Caco-2 (cell line): ENCODE measurements around the gene NGB. TPM values are rescaled to one million over a fixed set of nuclear protein-coding genes. Genes with fewer than 3 reads are reported as not detected.
"Not testable (repeated sequence)": the region's sequence is repeated elsewhere in the genome, so short reads cannot be mapped to it uniquely, and the experiment has no call there.

Experiments
- BruUV-seq: library from RNA; stranded (reverse); fragments of 400-500 nt; replicated peaks from 2 replicates; lab custom pipeline; 2021; lab: Mats Ljungman, UMichigan
- CTCF ChIA-PET: fragments of 300-600 bp; sonication (Branson Sonifier 250); formaldehyde crosslinking; loops from one replicate; lab custom pipeline; 2022; ENCODE audit warnings: antibody characterized with exemption; lab: Charles Lee
- POLR2A ChIA-PET: fragments of 300-600 bp; sonication (Branson Sonifier 250); formaldehyde crosslinking; loops from one replicate; lab custom pipeline; 2022; ENCODE audit warnings: antibody characterized with exemption; lab: Charles Lee
- DNase-seq, 2 experiments: peaks; one replicate each; pipeline versions ENCODE4 v3.0.0 to v3.0.0-alpha.2; 2020 to 2022
- H3K27me3 ChIP-seq: replicated peaks from 2 replicates; pipeline ENCODE4 v1.6.0; 2011; ENCODE audit warnings: low read length; ENCODE audit not compliant: control insufficient read depth, insufficient read depth
- H3K36me3 ChIP-seq: 2 replicates; pipeline ENCODE4 v1.5.1; 2011; ENCODE audit warnings: low read length; ENCODE audit not compliant: control insufficient read depth, insufficient read depth
- H3K4me1 ChIP-seq: fragments of 250-450 bp; sonication (Bioruptor Pico); 2 replicates; pipeline ENCODE4 v1.5.1; 2020; ENCODE audit warnings: mild to moderate bottlenecking
- H3K4me3 ChIP-seq: 2 replicates; pipeline ENCODE4 v1.5.1; 2011; ENCODE audit warnings: low read depth, mild to moderate bottlenecking, control low read depth, low read length
- H3K9me3 ChIP-seq: fragments of 250-450 bp; sonication (Bioruptor Pico); 2 replicates; pipeline ENCODE4 v1.5.1; 2020; ENCODE audit warnings: mild to moderate bottlenecking, moderate library complexity
- H3K27ac Mint-ChIP-seq: one replicate; pipeline ENCODE4 v1.8.0; 2022; ENCODE audit warnings: mixed read lengths; ENCODE audit not compliant: unreplicated experiment
- H3K27me3 Mint-ChIP-seq: one replicate; pipeline ENCODE4 v1.8.0; 2022; ENCODE audit warnings: mixed read lengths; ENCODE audit not compliant: insufficient read depth, unreplicated experiment
- H3K36me3 Mint-ChIP-seq: one replicate; pipeline ENCODE4 v1.8.0; 2022; ENCODE audit warnings: mild to moderate bottlenecking, mixed read lengths; ENCODE audit not compliant: insufficient read depth, unreplicated experiment
- H3K4me1 Mint-ChIP-seq: one replicate; pipeline ENCODE4 v1.8.0; 2022; ENCODE audit warnings: low read depth, mixed read lengths; ENCODE audit not compliant: unreplicated experiment
- H3K4me3 Mint-ChIP-seq: one replicate; pipeline ENCODE4 v1.8.0; 2022; ENCODE audit warnings: mild to moderate bottlenecking, moderate library complexity, mixed read lengths; ENCODE audit not compliant: unreplicated experiment
- H3K9me3 Mint-ChIP-seq: one replicate; pipeline ENCODE4 v1.8.0; 2022; ENCODE audit warnings: mixed read lengths; ENCODE audit not compliant: unreplicated experiment
- intact Hi-C: fragments of 100-400 bp; cut with micrococcal nuclease; formaldehyde crosslinking; loops from one replicate; pipeline ENCODE4 v1.10.0; 2022; ENCODE audit not compliant: unreplicated experiment
- total RNA-seq: library from RNA; stranded (reverse); gene quantifications from 2 replicates; pipeline ENCODE4 v1.2.3, GENCODE V29; 2022
- TF ChIP-seq, protein P1 (sequence below), 2 experiments: fragments of 200-600 bp in 1 of 2; IDR thresholded peaks; 1 replicate in 1 of 2; 2 replicates in 1 of 2; pipeline versions ENCODE4 v1.5.1 to v1.8.0; 2011 to 2022; ENCODE audit warnings: antibody characterized with exemption in 1 of 2, control low read depth in 1 of 2, inconsistent platforms in 1 of 2, low read depth in 1 of 2, low read length in 1 of 2, mild to moderate bottlenecking in 1 of 2, moderate library complexity in 1 of 2; ENCODE audit not compliant: insufficient read depth in 1 of 2, severe bottlenecking in 1 of 2, unreplicated experiment in 1 of 2

Gene NGB
- total RNA-seq, 1 experiment from 2014 or later, result not detected

DNA sequence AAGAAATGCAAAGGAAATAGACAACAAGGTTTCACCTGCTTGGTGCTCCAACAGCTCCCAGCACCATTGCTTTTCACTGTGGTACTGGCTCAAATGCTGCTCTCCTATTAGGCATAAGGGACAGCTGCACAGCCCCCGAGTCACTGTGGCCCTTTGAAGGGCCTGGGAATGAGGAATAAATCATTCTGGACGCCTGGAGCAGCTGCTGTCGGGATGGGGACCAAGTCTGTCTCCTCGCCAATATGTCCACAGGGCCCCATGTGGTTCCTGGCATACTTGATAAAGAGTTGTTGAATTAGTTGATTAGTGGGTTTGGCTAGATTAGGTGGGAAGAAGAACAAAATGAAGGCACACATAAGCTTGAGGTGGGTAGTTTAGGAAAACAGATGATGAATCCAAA, 13.1 kb upstream of the NGB start:
- Mint-ChIP-seq H3K36me3 (peaks cover 20% of the 10 kb centered on the region), H3K4me1 (no peaks in the 10 kb centered on the region), H3K9me3 (no peaks in the 10 kb centered on the region), H3K4me3 (no peak overlapping the region), H3K27me3 (no peaks in the 10 kb centered on the region), H3K27ac (no peak overlapping the region)
- POLR2A ChIA-PET, result no interaction called here
- Histone ChIP-seq H3K4me1 (no peaks in the 10 kb centered on the region), H3K9me3 (no peaks in the 10 kb centered on the region), H3K36me3 (no peaks in the 10 kb centered on the region), H3K27me3 (no peaks in the 10 kb centered on the region), H3K4me3 (no peak overlapping the region)
- BruUV-seq, result no TSS peak
- TF ChIP-seq, protein P1, sequence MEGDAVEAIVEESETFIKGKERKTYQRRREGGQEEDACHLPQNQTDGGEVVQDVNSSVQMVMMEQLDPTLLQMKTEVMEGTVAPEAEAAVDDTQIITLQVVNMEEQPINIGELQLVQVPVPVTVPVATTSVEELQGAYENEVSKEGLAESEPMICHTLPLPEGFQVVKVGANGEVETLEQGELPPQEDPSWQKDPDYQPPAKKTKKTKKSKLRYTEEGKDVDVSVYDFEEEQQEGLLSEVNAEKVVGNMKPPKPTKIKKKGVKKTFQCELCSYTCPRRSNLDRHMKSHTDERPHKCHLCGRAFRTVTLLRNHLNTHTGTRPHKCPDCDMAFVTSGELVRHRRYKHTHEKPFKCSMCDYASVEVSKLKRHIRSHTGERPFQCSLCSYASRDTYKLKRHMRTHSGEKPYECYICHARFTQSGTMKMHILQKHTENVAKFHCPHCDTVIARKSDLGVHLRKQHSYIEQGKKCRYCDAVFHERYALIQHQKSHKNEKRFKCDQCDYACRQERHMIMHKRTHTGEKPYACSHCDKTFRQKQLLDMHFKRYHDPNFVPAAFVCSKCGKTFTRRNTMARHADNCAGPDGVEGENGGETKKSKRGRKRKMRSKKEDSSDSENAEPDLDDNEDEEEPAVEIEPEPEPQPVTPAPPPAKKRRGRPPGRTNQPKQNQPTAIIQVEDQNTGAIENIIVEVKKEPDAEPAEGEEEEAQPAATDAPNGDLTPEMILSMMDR (IDR thresholded peaks at IDR 0.05; ENCODE audit: insufficient read depth in 1 of 2, low read depth in 1 of 2, low read length in 1 of 2, severe bottlenecking in 1 of 2, unreplicated experiment in 1 of 2), result no peak
- DNase-seq, result no peak
- intact Hi-C loops, result no loop called here
- CTCF ChIA-PET, result no interaction called here

DNA sequence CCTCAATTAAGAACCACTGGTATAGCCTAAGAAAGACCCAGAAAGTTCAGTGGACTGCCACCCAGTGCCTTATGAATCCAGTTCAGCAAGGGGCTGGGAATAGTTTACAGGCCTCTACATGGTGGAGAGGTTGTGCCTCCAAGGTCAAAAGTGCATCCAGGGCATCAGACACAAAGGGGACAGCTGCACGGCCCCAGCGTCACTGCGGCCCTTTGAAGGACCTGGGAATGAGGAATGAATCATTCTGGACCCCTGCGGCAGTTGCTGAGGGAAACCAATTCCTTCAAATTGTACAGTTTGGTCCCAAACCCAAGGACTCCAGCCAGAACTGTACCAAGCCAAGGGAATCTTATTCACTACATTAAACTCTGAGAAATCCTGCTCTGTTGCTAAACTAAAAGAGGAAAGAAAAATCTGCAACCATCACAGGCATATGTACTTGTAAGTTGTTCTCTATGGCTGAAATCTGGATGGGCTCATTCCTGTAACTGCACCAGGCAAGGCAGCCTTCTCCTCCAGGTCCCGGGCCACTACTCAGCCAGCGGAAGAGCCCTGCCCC, 10.9 kb upstream of the NGB start:
- no peaks in the 10 kb centered on the region for H3K9me3 ChIP-seq
- intact Hi-C loops, result no loop called here
- H3K36me3 ChIP-seq, result no peaks in the 10 kb centered on the region
- Mint-ChIP-seq H3K9me3 (no peaks in the 10 kb centered on the region), H3K36me3 (peaks cover 19% of the 10 kb centered on the region), H3K27ac (no peak overlapping the region), H3K4me1 (no peaks in the 10 kb centered on the region), H3K27me3 (no peaks in the 10 kb centered on the region), H3K4me3 (no peak overlapping the region)
- no TSS peak for BruUV-seq
- no peak overlapping the region for H3K4me3 ChIP-seq
- DNase-seq, result no peak
- H3K27me3 ChIP-seq, result no peaks in the 10 kb centered on the region
- CTCF ChIA-PET, result no interaction called here
- POLR2A ChIA-PET, result no interaction called here
- no peaks in the 10 kb centered on the region for H3K4me1 ChIP-seq
- TF ChIP-seq, protein P1 (IDR thresholded peaks at IDR 0.05; ENCODE audit: insufficient read depth in 1 of 2, low read depth in 1 of 2, low read length in 1 of 2, severe bottlenecking in 1 of 2, unreplicated experiment in 1 of 2), result no peak

DNA sequence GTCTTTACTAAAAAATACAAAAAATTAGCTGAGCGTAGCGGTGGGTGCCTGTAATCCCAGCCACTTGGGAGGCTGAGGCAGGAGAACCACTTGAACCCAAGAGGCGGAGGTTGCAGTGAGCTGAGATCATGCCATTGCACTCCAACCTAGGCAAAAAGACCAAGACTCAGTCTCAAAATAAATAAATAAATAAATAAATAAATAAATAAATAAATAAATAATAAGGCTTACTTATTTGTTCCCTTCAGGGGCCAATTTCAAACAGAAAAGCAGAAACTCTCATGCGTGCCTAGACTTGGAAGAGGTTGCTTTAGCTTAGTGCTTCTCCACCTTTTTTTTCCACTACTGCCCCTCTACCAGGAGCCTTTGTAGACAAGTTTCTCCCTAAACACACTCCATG, 9.9 kb upstream of the NGB start:
- CTCF ChIA-PET, H3K4me3 Mint-ChIP-seq, H3K27me3 Mint-ChIP-seq, H3K9me3 Mint-ChIP-seq, intact Hi-C loops, H3K4me3 ChIP-seq, H3K27ac Mint-ChIP-seq, DNase-seq, H3K27me3 ChIP-seq, POLR2A ChIA-PET, BruUV-seq, H3K4me1 ChIP-seq, H3K9me3 ChIP-seq, H3K36me3 ChIP-seq, H3K36me3 Mint-ChIP-seq, H3K4me1 Mint-ChIP-seq: not testable (repeated sequence)

DNA sequence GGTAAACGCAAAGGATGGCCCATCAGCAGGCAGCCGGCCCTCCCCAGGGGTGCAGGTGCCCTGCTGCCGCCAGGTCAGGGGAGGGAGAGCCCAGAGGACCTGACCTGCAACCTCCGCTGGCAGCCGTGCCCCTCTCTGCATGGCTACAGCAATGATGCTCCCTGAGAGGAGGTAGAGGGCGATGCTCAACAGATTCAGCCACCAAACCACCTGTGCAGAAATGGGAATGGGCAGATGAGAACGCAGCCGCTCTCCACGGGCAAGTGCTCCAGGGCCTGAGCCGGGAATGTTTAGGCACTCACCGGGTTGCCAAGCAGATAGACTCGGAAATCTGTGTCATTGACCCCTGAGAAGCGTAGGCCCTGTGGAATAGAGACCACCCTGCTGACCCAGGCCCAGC, 8.7 kb upstream of the NGB start:
- no peaks in the 10 kb centered on the region for H3K9me3 Mint-ChIP-seq
- Histone ChIP-seq H3K27me3 (no peaks in the 10 kb centered on the region), H3K36me3 (no peaks in the 10 kb centered on the region), H3K9me3 (no peaks in the 10 kb centered on the region), H3K4me3 (no peak overlapping the region), H3K4me1 (no peaks in the 10 kb centered on the region)
- no peak overlapping the region for H3K4me3 Mint-ChIP-seq
- TF ChIP-seq, protein P1 (IDR thresholded peaks at IDR 0.05; ENCODE audit: insufficient read depth in 1 of 2, low read depth in 1 of 2, low read length in 1 of 2, severe bottlenecking in 1 of 2, unreplicated experiment in 1 of 2), result no peak
- no peaks in the 10 kb centered on the region for H3K27me3 Mint-ChIP-seq
- no peak for DNase-seq
- no TSS peak for BruUV-seq
- H3K4me1 Mint-ChIP-seq, result no peaks in the 10 kb centered on the region
- intact Hi-C loops, result no loop called here
- ChIA-PET CTCF (no interaction called here), POLR2A (no interaction called here)
- H3K27ac Mint-ChIP-seq, result no peak overlapping the region
- peaks cover 6% of the 10 kb centered on the region for H3K36me3 Mint-ChIP-seq
